HepG2 (cell line): Measurements from ENCODE around the gene TMEFF2.
"Not testable (repeated sequence)": the region's sequence is repeated elsewhere in the genome, so short reads cannot be mapped to it uniquely, and the experiment has no call there.

ENCODE experiments used
- PHB2 ChIP-seq: fragments of 450-650 bp; IDR thresholded peaks from 2 replicates; pipeline ENCODE4 v1.6.1; 2018; ENCODE audit not compliant: partially characterized antibody
- SNAPC2 ChIP-seq: sonication (generic); formaldehyde crosslinking; IDR thresholded peaks from 2 replicates; pipeline ENCODE4 v1.8.1; 2022; ENCODE audit warnings: mild to moderate bottlenecking, missing genetic modification reagents
- ZBTB43 ChIP-seq: sonication (generic); formaldehyde crosslinking; conservative IDR thresholded peaks from 2 replicates; pipeline ENCODE4 v1.4.0; 2020; ENCODE audit warnings: missing genetic modification reagents
- ZNF614 ChIP-seq: IDR thresholded peaks from 2 replicates; pipeline ENCODE4 v1.6.1; 2018; ENCODE audit warnings: missing biosample characterization, missing genetic modification reagents, inconsistent platforms, borderline replicate concordance
- ZNF660 ChIP-seq: sonication (generic); formaldehyde crosslinking; IDR thresholded peaks from 2 replicates; pipeline ENCODE4 v1.5.1; 2020; ENCODE audit warnings: mild to moderate bottlenecking, low read depth, missing genetic modification reagents, borderline replicate concordance

DNA sequence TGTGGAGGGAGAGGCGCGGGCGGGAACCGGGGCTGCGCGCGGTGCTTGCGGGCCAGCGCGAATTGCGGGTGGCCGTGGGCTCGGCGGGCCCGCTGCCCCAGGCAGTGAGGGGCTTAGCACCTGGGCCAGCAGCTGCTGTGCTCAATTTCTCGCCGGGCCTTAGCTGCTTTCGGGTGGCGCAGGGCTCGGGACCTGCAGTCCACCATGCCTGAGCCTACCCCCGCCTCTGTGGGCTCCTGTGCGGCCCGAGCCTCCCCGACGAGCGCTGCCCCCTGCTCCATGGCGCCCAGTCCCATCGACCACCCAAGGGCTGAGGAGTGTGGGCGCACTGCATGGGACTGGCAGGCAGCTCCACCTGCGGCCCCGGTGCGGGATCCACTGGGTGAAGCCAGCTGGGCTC, 273.1 kb downstream of the TMEFF2 start:
- TF ChIP-seq ZNF614; PHB2; ZBTB43 (CRISPR knock-in tag); SNAPC2; ZNF660 (CRISPR knock-in tag): not testable (repeated sequence)
